Neural progenitor cell (in vitro differentiated cells): ENCODE measurements around the gene VAV3. TPM values are rescaled to one million over a fixed set of nuclear protein-coding genes. Genes with fewer than 3 reads are reported as not detected.
"Not testable (repeated sequence)": the region's sequence is repeated elsewhere in the genome, so short reads cannot be mapped to it uniquely, and the experiment has no call there.

Source experiments
- DNase-seq: peaks from one replicate; pipeline ENCODE4 v3.0.0-alpha.2; 2016; ENCODE audit warnings: low spot score
- H2AFZ ChIP-seq: fragments of 200-600 bp; sonication (generic); replicated peaks from 2 replicates; pipeline ENCODE4 v1.6.1; 2016; ENCODE audit warnings: antibody characterized with exemption
- H3F3A ChIP-seq: fragments of 200-600 bp; sonication (generic); 2 replicates; pipeline ENCODE4 v1.6.1; 2016; ENCODE audit warnings: antibody characterized with exemption, low read depth
- H3K27ac ChIP-seq: fragments of 200-600 bp; sonication (generic); 2 replicates; pipeline ENCODE4 v1.5.1; 2016; ENCODE audit warnings: mild to moderate bottlenecking
- H3K27me3 ChIP-seq: fragments of 200-600 bp; sonication (generic); 2 replicates; pipeline ENCODE4 v1.6.1; 2016; ENCODE audit warnings: mild to moderate bottlenecking, moderate library complexity
- H3K36me3 ChIP-seq: fragments of 200-600 bp; sonication (generic); 2 replicates; pipeline ENCODE4 v1.5.1; 2016
- H3K4me1 ChIP-seq: fragments of 200-600 bp; sonication (generic); 2 replicates; pipeline ENCODE4 v1.6.1; 2016; ENCODE audit warnings: mixed run types
- H3K4me2 ChIP-seq: fragments of 200-600 bp; sonication (generic); 2 replicates; pipeline ENCODE4 v1.6.1; 2016
- H3K4me3 ChIP-seq: fragments of 200-600 bp; sonication (generic); 2 replicates; pipeline ENCODE4 v1.5.1; 2016
- H3K79me2 ChIP-seq: fragments of 200-600 bp; sonication (generic); 2 replicates; pipeline ENCODE4 v1.6.1; 2016; ENCODE audit warnings: low read depth
- H3K9ac ChIP-seq: fragments of 200-600 bp; sonication (generic); 2 replicates; pipeline ENCODE4 v1.6.1; 2016
- H3K9me3 ChIP-seq: fragments of 200-600 bp; sonication (generic); 2 replicates; pipeline ENCODE4 v1.5.1; 2016; ENCODE audit warnings: low read depth
- H4K20me1 ChIP-seq: fragments of 200-600 bp; sonication (generic); 2 replicates; pipeline ENCODE4 v1.6.1; 2016; ENCODE audit warnings: low read depth
- H3K27ac Mint-ChIP-seq: 3 replicates; pipeline ENCODE4 v1.8.0; 2021; ENCODE audit warnings: mixed read lengths
- H3K27me3 Mint-ChIP-seq: 2 replicates; pipeline ENCODE4 v1.8.0; 2022; ENCODE audit warnings: low read depth, mild to moderate bottlenecking, inconsistent platforms, moderate library complexity, mixed read lengths; ENCODE audit not compliant: insufficient read depth
- H3K36me3 Mint-ChIP-seq: 3 replicates; pipeline ENCODE4 v1.8.0; 2021; ENCODE audit warnings: mixed read lengths
- H3K4me1 Mint-ChIP-seq: 3 replicates; pipeline ENCODE4 v1.8.0; 2021; ENCODE audit warnings: mixed read lengths
- H3K4me3 Mint-ChIP-seq: 3 replicates; pipeline ENCODE4 v1.8.0; 2021; ENCODE audit warnings: mild to moderate bottlenecking, moderate library complexity, mixed read lengths
- H3K9me3 Mint-ChIP-seq: 3 replicates; pipeline ENCODE4 v1.8.0; 2020; ENCODE audit warnings: mixed read lengths
- CTCF ChIP-seq: fragments of 200-600 bp; sonication (generic); IDR thresholded peaks from 2 replicates; pipeline ENCODE4 v1.5.1; 2017; ENCODE audit warnings: antibody characterized with exemption, mild to moderate bottlenecking
- EZH2 ChIP-seq: fragments of 200-600 bp; sonication (generic); IDR thresholded peaks from 2 replicates; pipeline ENCODE4 v1.6.1; 2017; ENCODE audit warnings: antibody characterized with exemption, mild to moderate bottlenecking, moderate library complexity
- EZH2phosphoT487 ChIP-seq: fragments of 200-600 bp; sonication (generic); IDR thresholded peaks from 2 replicates; pipeline ENCODE4 v1.6.1; 2017; ENCODE audit warnings: antibody characterized with exemption
- total RNA-seq: library from RNA; depleted of rRNA; stranded (reverse); fragments of >200 nt; gene quantifications from 2 replicates; pipeline ENCODE4 v1.2.3, GENCODE V29; 2015; ENCODE audit warnings: low replicate concordance

VAV3 gene
- total RNA-seq, 1 donor from 2014 or later: 1.7 TPM

DNA sequence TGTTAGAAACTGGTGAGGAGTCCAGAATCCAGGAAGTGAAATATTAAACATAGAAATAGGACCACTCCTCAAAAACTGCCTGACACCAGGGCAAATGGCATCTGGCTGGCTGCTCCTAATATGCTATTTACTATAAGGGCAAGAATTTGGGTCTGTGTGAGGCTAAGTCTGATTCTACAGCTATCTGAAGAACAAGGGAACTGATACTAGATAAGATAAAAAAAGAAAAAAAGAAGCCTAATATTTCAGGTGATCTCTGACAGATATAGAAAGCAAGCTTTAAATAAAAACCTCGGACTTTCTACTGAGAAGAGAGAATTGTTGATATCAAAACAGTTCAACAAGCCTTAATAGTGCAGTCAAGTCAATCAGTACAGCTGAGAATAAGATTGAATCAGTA is 42.1 kb upstream of the VAV3 start:
- no peaks in the 10 kb centered on the region for H3K36me3 Mint-ChIP-seq
- no peak for TF ChIP-seq EZH2
- TF ChIP-seq CTCF: no peak
- no peak for TF ChIP-seq EZH2phosphoT487

DNA sequence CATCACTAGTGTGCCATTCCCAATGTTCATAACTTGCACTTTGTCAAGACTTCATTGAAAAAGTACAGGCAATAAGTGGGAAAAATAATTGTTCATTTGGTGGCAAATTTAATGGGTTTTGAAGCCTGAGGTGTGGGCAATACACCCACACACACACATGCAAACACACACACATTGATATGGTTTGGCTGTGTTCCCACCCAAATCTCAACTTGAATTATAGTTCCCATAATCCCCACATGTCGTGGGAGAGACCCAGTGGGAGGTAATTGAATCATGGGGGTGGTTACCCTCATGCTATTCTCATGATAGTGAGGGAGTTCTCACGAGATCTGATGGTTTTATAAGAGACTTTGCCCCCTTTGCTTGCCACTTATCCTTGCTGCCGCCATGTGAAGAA is 39.9 kb upstream of the VAV3 start:
- H3K9me3 Mint-ChIP-seq, H3K4me3 ChIP-seq, H3K36me3 ChIP-seq, H3K4me1 Mint-ChIP-seq, H3F3A ChIP-seq, DNase-seq, H3K4me3 Mint-ChIP-seq, H3K27me3 ChIP-seq, H3K9me3 ChIP-seq, H2AFZ ChIP-seq, H3K27ac Mint-ChIP-seq, H4K20me1 ChIP-seq, H3K4me1 ChIP-seq, H3K27me3 Mint-ChIP-seq, H3K79me2 ChIP-seq, H3K27ac ChIP-seq, H3K9ac ChIP-seq, H3K36me3 Mint-ChIP-seq, H3K4me2 ChIP-seq: not testable (repeated sequence)

More for the DNA sequence above, 42.1 kb upstream of the VAV3 start:
- no peaks in the 10 kb centered on the region for H3K79me2 ChIP-seq
- H3K36me3 ChIP-seq: no peaks in the 10 kb centered on the region
- H4K20me1 ChIP-seq: no peaks in the 10 kb centered on the region
- DNase-seq: no peak
- no peak overlapping the region for H2AFZ ChIP-seq
- no peak overlapping the region for H3K4me3 ChIP-seq
- no peaks in the 10 kb centered on the region for H3K9me3 Mint-ChIP-seq
- H3K9ac ChIP-seq: no peak overlapping the region
- H3K4me1 ChIP-seq: no peaks in the 10 kb centered on the region
- H3K27ac ChIP-seq: no peak overlapping the region
- H3K9me3 ChIP-seq: no peaks in the 10 kb centered on the region
- no peaks in the 10 kb centered on the region for H3F3A ChIP-seq
- no peaks in the 10 kb centered on the region for H3K27me3 ChIP-seq
- H3K4me2 ChIP-seq: no peak overlapping the region
- H3K27ac Mint-ChIP-seq: no peak overlapping the region
- H3K4me1 Mint-ChIP-seq: no peaks in the 10 kb centered on the region
- no peak overlapping the region for H3K4me3 Mint-ChIP-seq
- no peaks in the 10 kb centered on the region for H3K27me3 Mint-ChIP-seq

DNA sequence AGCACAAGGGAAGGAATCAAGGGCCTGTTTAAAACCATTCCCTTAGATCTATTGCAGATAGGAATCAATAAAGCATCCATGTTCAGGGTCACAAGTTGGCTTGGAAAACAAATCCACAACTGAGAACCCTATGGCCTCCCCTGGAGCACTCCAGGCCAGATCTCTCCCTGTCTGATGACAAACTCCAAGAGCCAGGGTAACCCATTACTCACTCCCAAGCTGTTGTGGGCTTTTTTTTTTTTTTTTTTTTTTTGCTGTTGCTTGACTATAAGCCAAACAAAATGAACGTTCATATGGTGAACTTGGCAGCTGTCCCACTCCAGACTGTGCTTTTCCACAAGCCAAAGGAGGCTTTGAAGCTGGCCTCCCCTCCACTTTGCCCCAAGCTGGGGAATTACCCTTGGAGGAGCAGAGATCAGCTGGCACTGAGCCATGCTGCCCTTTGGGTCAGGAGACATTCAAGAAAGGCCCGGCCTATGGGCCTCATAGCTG is 35.7 kb upstream of the VAV3 start:
- H3K9me3 ChIP-seq: no peaks in the 10 kb centered on the region
- no peaks in the 10 kb centered on the region for H3K36me3 Mint-ChIP-seq
- peaks cover 14% of the 10 kb centered on the region for H3K4me1 ChIP-seq
- no peak overlapping the region for H3K4me3 ChIP-seq
- peaks cover 9% of the 10 kb centered on the region for H3K4me1 Mint-ChIP-seq
- H3K27me3 ChIP-seq: no peaks in the 10 kb centered on the region
- H4K20me1 ChIP-seq: no peaks in the 10 kb centered on the region
- no peaks in the 10 kb centered on the region for H3K9me3 Mint-ChIP-seq
- H3K4me3 Mint-ChIP-seq: no peak overlapping the region
- no peaks in the 10 kb centered on the region for H3K36me3 ChIP-seq
- no peak overlapping the region for H3K9ac ChIP-seq
- H3K4me2 ChIP-seq: no peak overlapping the region
- no peak for DNase-seq
- no peak overlapping the region for H3K27ac Mint-ChIP-seq
- no peak for TF ChIP-seq EZH2phosphoT487
- no peak for TF ChIP-seq CTCF
- no peak for TF ChIP-seq EZH2
- H3K79me2 ChIP-seq: no peaks in the 10 kb centered on the region
- H3K27me3 Mint-ChIP-seq: no peaks in the 10 kb centered on the region
- H2AFZ ChIP-seq: no peak overlapping the region
- H3K27ac ChIP-seq: no peak overlapping the region
- H3F3A ChIP-seq: peaks cover 6% of the 10 kb centered on the region

GRCh38 chr1:108000184-108000583 is 35.2 kb upstream of the VAV3 start:
- H3F3A ChIP-seq: peaks cover 6% of the 10 kb centered on the region
- no peaks in the 10 kb centered on the region for H3K9me3 Mint-ChIP-seq
- H2AFZ ChIP-seq: no peak overlapping the region
- H4K20me1 ChIP-seq: no peaks in the 10 kb centered on the region
- peak overlapping the region; percentile 52 for H3K4me2 ChIP-seq
- TF ChIP-seq EZH2phosphoT487 (no peak), CTCF (no peak), EZH2 (no peak)
- H3K4me3 Mint-ChIP-seq: no peak overlapping the region
- no peaks in the 10 kb centered on the region for H3K79me2 ChIP-seq
- no peak overlapping the region for H3K27ac Mint-ChIP-seq
- H3K27ac ChIP-seq: peak overlapping the region; percentile 15
- H3K36me3 Mint-ChIP-seq: no peaks in the 10 kb centered on the region
- peaks cover 9% of the 10 kb centered on the region for H3K4me1 Mint-ChIP-seq
- H3K4me1 ChIP-seq: peaks cover 14% of the 10 kb centered on the region
- H3K36me3 ChIP-seq: no peaks in the 10 kb centered on the region
- no peak overlapping the region for H3K9ac ChIP-seq
- peak overlapping the region; percentile 7 for H3K4me3 ChIP-seq
- no peaks in the 10 kb centered on the region for H3K27me3 Mint-ChIP-seq
- H3K9me3 ChIP-seq: no peaks in the 10 kb centered on the region
- no peaks in the 10 kb centered on the region for H3K27me3 ChIP-seq
- DNase-seq: no peak
